ENCODE data around the gene MZB1. TPM values are rescaled to one million over a fixed set of nuclear protein-coding genes. Genes with fewer than 3 reads are reported as not detected.

MZB1 gene
- total and polyA plus RNA-seq, 9 donors: 0.50 to 1.8 (median 1.2) TPM; not detected in 1

GRCh38 chr5:139431706-139432105 is 42.0 kb upstream of the MZB1 start:
- Histone ChIP-seq H3K9me3 (no peaks in the 10 kb centered on the region), H3K27me3 (no peaks in the 10 kb centered on the region), H3K4me1 (ENCODE audit: insufficient read depth) (no peaks in the 10 kb centered on the region), H3K4me3 (no peak overlapping the region), H3K27ac (no peak overlapping the region), H3K36me3 (no peaks in the 10 kb centered on the region)
- DNase-seq: no peak
- intact Hi-C loops (cut with DNase I): no loop called here
- TF ChIP-seq, protein P1, sequence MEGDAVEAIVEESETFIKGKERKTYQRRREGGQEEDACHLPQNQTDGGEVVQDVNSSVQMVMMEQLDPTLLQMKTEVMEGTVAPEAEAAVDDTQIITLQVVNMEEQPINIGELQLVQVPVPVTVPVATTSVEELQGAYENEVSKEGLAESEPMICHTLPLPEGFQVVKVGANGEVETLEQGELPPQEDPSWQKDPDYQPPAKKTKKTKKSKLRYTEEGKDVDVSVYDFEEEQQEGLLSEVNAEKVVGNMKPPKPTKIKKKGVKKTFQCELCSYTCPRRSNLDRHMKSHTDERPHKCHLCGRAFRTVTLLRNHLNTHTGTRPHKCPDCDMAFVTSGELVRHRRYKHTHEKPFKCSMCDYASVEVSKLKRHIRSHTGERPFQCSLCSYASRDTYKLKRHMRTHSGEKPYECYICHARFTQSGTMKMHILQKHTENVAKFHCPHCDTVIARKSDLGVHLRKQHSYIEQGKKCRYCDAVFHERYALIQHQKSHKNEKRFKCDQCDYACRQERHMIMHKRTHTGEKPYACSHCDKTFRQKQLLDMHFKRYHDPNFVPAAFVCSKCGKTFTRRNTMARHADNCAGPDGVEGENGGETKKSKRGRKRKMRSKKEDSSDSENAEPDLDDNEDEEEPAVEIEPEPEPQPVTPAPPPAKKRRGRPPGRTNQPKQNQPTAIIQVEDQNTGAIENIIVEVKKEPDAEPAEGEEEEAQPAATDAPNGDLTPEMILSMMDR (IDR thresholded peaks at IDR 0.05): no peak
- TF ChIP-seq POLR2A (IDR thresholded peaks at IDR 0.05): no peak
- TF ChIP-seq EP300 (IDR thresholded peaks at IDR 0.05): no peak
- 69 to 83% (median 74%) methylated on average over 1 of the region's 1 CpG for WGBS, 3 donors

GRCh38 chr5:139430015-139430414 is 40.3 kb upstream of the MZB1 start:
- no peak overlapping the region for H3K27ac ChIP-seq
- 82 to 85% (median 83%) methylated on average over 2 of the region's 2 CpGs for WGBS, 3 donors
- no peak overlapping the region for H3K4me3 ChIP-seq
- TF ChIP-seq POLR2A (IDR thresholded peaks at IDR 0.05) (no peak), EP300 (IDR thresholded peaks at IDR 0.05) (no peak)
- TF ChIP-seq, protein P1 (IDR thresholded peaks at IDR 0.05): no peak
- DNase-seq: no peak
- H3K4me1 ChIP-seq (ENCODE audit: insufficient read depth): no peaks in the 10 kb centered on the region
- no peaks in the 10 kb centered on the region for H3K36me3 ChIP-seq
- no peaks in the 10 kb centered on the region for H3K9me3 ChIP-seq
- intact Hi-C loops (cut with DNase I): no loop called here
- H3K27me3 ChIP-seq: no peaks in the 10 kb centered on the region

- Histone ChIP-seq H3K27me3 (no peaks in the 10 kb centered on the region), H3K4me1 (ENCODE audit: insufficient read depth) (no peaks in the 10 kb centered on the region), H3K4me3 (no peak overlapping the region), H3K9me3 (no peaks in the 10 kb centered on the region), H3K27ac (no peak overlapping the region), H3K36me3 (no peaks in the 10 kb centered on the region)
- intact Hi-C loops (cut with DNase I): loop anchor here in 2 of 4 donors (10.0 kb wide), 2 partner anchors 208 to 338 kb away; no protein-coding TSS in a partner anchor
- TF ChIP-seq EP300 (IDR thresholded peaks at IDR 0.05) (no peak), POLR2A (IDR thresholded peaks at IDR 0.05) (no peak)
- TF ChIP-seq, protein P1 (IDR thresholded peaks at IDR 0.05): no peak
- DNase-seq: no peak
- WGBS, 3 donors: 58 to 82% (median 75%) methylated on average over 8 of the region's 8 CpGs
Measured at GRCh38 chr5:139426203-139426885, 36.6 kb upstream of the MZB1 start.

DNA sequence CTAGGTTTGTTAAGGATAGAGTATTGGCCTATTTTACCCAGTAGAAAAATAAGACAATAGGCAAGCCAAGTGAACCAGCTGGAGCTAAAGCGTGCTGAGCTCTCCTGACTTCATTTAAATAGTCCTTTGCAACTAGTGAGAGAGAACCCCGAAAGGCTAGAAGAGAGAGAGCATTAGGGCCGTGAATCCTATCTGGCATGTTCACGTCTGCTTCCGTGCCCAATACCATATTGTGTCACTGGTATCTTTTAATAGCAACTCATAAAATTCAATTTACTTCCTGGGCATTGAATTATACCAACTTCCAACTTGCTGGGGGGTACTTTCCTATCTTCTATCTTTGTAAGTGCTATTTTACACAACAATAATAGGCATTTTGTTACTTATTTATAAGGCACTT is 35.8 kb upstream of the MZB1 start:
- H3K36me3 ChIP-seq: no peaks in the 10 kb centered on the region
- no peak for DNase-seq
- no peaks in the 10 kb centered on the region for H3K4me1 ChIP-seq (ENCODE audit: insufficient read depth)
- no peak overlapping the region for H3K27ac ChIP-seq
- H3K9me3 ChIP-seq: no peaks in the 10 kb centered on the region
- H3K4me3 ChIP-seq: no peak overlapping the region
- intact Hi-C loops (cut with DNase I): loop anchor here in 3 of 4 donors (2.0 to 10.0 kb wide), 3 partner anchors 209 to 339 kb away; no protein-coding TSS in a partner anchor
- H3K27me3 ChIP-seq: no peaks in the 10 kb centered on the region
- TF ChIP-seq EP300 (IDR thresholded peaks at IDR 0.05) (no peak), POLR2A (IDR thresholded peaks at IDR 0.05) (no peak)
- TF ChIP-seq, protein P1 (IDR thresholded peaks at IDR 0.05): no peak
- WGBS, 3 donors: 88 to 92% (median 89%) methylated on average over 5 of the region's 5 CpGs
